GM18861 (cell line): ENCODE measurements around the gene DNAJC21.

Experiments used
- ATAC-seq: cut with Tn5 transposase; IDR thresholded peaks from one replicate; pipeline ENCODE4 v1.9.1; 2021; ENCODE audit not compliant: unreplicated experiment

Gene DNAJC21

DNA sequence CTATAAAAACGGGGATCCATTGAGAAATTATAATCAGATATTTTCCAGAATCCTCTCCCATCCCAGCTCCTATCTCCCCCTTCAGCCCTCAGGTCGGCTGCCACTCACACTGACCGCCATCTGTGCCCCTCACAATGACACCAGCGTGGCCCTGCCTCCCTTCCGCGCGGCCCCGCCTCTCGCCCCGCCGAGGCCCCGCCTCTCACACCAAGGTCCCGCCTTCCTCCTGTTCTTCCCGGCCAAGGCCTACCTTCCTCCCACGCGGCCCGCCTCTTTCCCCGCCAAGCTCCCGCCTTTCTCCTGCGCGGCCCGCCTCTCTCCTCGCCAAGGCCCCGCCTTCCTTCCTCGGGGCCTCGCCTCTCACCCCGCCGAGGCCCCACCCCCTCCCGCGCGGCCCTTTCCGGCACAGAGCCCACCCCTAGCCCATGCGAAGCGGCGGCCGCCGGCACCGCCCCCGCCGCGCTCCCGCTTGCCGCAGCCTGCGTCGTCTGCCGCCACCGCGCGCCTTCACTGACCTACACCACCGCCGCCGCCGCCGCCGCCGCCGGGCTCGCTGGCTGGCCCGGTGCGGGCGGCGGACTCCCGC lies at the start of gene DNAJC21:
DNAJC21 (plus strand) TSS at position 426 of the 586 bp plus-strand sequence. CDS start 261 bp downstream, outside the sequence.
- peak; percentile 67 for ATAC-seq

DNA sequence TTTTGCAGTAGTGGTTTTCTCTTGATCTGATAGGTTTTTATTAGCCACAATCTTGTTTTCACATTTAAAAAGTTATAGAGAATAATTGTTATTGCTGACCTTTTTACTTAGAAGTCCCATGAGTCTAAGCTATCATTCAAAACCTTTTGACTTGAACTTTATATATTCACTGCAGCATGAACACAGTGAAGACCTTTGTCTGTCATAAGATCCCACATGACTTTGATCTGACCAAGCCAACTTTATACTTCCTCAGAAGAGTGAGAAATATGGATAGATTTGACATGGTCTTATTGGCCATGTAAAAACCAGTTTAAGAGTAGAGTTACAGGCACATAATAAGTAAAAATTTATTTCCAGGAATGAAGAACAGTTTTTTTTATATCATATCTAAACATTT lies 48.1 kb upstream of the DNAJC21 start:
- ATAC-seq: no peak

- ATAC-seq: no peak
Measured at GRCh38 chr5:34886392-34887119, 42.8 kb upstream of the DNAJC21 start.

DNA sequence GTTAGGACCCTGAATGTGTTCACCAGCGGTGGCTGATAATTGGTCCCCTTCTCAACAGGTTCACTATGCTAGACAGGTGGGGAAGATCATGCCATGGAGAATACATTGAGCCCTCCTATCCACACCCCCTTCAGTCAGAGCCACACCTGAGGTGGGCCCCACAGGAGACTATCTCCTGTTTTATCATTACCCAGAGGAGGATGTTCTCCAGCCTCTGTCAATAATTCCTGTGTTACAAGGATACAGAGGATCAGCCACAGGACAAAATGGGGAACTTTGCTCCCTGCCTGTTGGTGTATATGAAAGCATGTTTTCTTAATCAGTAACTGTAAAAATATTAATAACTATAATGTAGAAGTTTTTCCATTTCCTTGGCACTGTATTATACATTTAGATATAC lies 40.0 kb upstream of the DNAJC21 start:
- no peak for ATAC-seq

- ATAC-seq: no peak
Measured at GRCh38 chr5:34891981-34892380, 37.4 kb upstream of the DNAJC21 start.

DNA sequence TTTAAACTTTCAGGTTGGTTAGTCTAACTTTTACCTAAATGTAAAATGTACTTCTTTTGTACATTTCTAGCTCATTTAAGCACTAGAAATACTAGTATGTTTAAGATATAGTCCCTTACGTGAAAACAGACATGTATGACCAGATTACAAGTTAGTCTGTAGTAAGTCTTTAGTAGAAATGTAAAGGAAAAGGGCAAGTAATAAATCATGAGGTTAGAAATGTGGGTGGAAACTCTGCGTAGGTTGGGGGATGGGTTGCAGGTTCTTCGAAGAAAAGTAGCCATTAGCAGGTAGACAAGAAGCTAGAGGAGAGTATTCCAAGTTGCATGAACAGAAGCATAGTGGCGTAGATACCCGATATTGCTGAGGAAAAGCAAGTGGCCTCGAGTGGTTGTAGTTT lies 36.9 kb upstream of the DNAJC21 start:
- ATAC-seq: no peak

DNA sequence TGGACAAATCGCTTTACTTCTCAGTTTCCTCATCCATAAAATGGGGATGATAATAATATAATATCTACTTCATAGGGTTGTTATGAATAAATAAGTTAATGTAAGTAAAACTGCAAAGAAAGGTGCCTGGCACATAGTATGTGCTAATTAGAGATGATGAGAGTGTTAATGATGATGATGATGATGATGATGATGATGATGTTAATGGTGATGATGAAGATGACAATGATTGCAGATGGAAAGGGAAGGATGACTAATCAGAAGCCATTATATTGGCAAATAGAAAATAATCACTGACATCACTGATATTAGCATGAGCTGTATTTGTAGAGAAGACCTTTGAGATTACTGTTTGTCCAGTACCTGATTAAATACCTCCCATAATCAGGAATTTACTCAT lies 34.6 kb upstream of the DNAJC21 start:
- ATAC-seq: no peak

DNA sequence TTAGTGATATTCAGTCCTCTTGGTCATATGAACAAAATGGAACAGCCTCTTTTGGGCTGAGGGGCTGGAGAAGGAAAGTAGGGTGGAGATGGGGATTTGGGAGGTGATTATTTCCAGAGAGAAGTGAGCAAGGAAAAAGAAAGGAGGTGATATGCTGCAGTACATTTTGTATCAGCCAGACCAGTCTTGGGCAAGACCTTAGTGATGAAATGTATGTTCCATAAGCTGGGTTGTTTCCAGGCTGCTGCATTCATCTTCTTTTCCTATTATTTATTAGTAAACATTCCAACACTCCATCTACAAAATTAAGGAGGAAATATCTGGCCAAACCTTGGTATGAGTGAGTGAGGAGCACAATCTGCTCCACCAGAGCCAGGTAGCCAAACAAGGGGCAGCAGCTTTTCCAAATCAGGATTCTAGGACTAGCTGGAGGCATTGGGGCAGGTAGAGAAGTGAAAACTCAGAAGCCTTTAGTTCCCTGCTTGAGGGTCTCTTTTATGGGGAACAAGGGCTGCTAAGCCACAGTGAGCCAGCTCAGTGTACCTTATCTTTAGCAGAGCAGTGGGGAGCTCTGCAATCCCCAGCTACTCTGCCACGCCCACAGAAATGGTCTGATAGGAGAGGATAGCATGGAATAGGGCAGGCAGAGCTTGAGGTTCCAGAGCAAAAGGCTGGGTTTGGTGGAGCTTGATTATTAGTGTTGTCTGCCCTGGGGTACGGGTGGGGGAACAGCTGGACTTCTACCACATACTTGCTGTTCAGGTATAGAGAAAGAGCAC lies 33.5 kb upstream of the DNAJC21 start:
- no peak for ATAC-seq

GRCh38 chr5:34897646-34898045 lies 31.7 kb upstream of the DNAJC21 start:
- no peak for ATAC-seq

DNA sequence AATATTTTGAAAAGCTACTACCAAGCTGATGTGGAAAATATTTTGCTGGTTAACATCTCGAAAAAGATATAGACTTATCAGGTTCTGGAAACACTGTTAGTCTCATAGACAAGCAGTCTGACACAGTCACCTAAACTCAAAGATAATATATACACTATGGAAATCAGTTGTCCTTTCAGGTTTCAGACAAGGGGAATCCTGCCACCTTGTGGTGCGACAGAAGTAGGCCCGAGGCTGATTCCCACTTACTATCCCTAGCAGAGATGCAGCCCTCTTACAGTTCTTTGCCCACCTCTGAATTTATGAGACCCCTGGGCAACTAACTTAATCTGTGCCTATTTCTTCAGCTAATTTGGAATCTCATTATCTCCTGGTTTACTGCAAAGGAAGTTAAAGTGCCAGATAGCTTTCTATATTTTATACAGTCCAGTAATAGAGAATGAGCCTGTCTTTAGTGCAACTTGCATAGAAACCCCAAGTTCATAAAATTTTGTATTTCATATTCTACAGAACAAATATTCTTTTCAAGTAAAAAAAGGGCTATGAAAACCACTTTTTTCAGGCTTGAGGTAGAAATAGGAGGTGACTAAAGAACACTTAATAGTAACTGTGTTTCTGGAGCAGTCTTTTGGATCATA lies 31.0 kb upstream of the DNAJC21 start:
- peak; percentile 75 for ATAC-seq

DNA sequence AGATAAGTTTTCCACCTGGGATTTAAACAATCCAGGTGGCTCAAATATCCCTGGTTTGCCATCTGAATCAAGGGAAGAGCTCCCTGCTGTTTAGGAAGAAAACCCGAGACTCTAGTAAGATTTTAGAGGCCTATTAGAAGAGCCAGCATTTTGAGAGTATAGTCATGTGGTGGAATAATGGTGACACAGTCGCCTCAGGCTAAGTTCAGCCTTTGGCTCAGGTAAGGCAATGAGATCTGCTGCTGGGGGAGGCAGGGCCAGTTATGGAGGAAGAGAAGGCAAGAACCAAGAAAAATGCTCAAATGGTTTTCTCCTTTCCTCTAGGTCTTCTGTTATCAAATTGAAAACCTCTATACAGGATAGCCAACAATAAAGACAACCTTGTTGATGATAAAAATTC lies 30.3 kb upstream of the DNAJC21 start:
- ATAC-seq: no peak

GRCh38 chr5:34900652-34901051 lies 28.7 kb upstream of the DNAJC21 start:
- ATAC-seq: no peak

- no peak for ATAC-seq
Measured at GRCh38 chr5:34903260-34903659, 26.1 kb upstream of the DNAJC21 start.

DNA sequence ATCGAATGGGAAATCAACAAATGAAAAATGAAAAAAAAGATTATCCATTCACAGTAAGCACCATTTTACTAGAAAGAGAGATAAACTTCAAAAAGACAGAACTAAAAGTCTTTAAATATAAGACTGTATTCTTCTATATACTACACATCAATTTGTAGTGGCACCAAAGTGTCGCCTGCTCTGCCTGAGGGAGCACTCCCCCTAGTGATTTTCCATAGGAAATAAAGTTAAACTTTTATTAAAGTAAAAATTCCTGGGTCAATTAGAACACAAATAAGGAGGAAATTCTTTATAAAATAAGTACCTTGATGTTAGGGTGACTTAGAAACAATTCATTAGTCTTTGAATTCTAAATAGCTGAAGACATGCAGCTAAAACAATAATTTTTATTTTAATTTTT lies 23.8 kb upstream of the DNAJC21 start:
- no peak for ATAC-seq

GRCh38 chr5:34913072-34913471 lies 16.3 kb upstream of the DNAJC21 start:
- ATAC-seq: no peak

DNA sequence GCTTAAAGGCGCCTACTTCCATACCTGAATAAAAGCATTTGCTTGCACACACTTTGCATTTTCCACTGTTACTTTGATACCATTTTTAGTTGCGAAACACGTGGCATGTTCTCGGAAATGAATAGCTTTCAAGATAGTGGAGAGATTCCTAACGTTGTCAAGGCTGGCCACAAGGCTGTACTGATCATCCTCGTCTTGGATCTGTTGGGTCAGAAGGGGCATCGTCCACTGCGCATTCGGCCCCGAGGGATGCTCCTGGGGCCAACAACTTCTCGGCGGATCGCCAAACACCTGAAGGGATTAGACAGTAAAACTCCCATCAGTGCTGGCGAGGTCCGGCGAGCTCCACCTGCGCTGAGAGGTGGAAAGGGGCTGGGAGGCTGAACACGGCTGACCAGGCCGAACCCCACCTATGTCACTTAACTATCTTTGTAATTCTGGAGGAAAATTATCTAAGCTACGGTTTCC lies 14.7 kb upstream of the DNAJC21 start:
- peak; percentile 12 for ATAC-seq

DNA sequence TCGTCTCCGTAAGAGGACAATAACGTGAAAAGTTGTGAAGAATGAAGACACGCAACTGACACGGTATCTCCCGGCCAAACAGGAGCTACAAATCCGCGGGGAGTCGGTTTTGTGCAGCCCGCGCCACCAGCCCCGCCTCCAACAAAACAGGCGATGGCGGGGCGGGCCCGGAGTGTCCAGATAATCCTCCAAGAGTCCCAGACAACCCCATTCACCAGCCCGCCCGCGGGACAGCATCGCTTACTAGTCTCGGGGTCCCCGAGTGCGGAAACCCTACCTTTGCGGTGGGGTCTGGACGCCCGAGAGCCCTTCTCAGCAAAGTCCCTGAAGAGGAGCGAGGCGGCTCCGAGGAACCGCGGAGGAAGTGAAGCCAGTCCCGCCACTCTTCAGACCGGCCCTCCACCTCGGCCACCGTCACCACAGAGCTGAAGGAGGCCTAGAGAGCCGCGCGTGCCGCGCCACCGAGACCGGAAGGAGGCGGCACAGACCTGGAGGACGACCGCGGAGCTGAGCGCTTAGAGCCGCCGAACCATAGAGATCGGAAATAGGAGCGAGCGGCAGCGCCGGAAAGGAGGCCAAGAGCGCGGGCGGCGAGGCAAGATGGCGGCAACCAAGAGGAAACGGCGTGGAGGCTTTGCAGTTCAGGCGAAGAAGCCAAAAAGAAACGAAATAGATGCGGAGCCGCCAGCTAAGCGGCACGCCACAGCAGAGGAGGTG lies 14.1 kb upstream of the DNAJC21 start, which contains the start of the genes BRIX1 and RAD1:
BRIX1 (plus strand) TSS at position 573 of the 717 bp plus-strand sequence; CDS start at position 601, 28 bp downstream.
RAD1 (minus strand) TSS at position 366 of the 717 bp plus-strand sequence. CDS start 612 bp downstream, outside the sequence.
- peak; percentile 97 for ATAC-seq

DNA sequence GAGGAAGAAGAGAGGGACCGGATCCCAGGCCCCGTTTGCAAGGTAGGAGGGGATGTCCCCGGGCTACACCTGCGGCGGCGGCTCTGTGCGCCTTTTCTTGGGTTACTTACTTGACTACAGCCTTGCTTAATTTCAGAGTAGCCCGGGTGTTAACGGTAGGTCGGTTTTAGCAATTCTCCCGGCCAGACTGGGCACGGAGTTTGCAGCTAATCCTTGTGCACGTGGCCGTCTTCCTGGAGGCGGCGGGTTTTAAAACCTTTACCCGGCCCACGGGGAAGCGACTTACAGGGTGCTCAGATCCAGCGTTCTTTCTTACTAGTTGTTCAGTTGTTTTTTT lies 13.5 kb upstream of the DNAJC21 start:
- ATAC-seq: peak; percentile 8

DNA sequence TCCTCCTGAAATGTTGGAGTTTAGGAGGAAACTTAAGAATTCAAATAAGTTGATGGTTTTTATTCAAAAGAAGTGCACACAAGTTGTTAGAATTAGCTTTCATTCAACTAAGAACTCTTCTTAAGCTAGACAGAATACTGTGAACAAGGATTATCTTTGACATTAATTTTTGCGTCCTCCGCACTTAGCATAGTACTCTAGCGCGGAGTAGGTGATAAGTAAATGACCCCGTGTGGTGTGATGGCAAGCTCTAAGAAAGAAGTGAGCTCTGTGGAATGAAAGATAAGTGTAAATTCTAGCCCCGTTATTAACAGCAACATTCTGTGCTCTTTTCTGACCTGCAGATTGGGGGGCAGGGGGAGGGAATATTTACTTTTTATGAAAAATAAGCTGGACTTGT lies 12.8 kb upstream of the DNAJC21 start:
- ATAC-seq: no peak

- ATAC-seq: no peak
Measured at GRCh38 chr5:34918025-34918424, 11.3 kb upstream of the DNAJC21 start.

- no peak for ATAC-seq
Measured at GRCh38 chr5:34919077-34919476, 10.3 kb upstream of the DNAJC21 start.
